H1 (cell line): ENCODE data around the gene SCN10A. TPM values are rescaled to one million over a fixed set of nuclear protein-coding genes. Genes with fewer than 3 reads are reported as not detected.

Experiments used
- CTCF ChIA-PET: fragments of 300-600 bp; sonication (Branson Sonifier 250); formaldehyde crosslinking; loops from one replicate; lab custom pipeline; 2021; ENCODE audit not compliant: partially characterized antibody; lab: Charles Lee
- POLR2A ChIA-PET: fragments of 300-600 bp; sonication (Branson Sonifier 250); formaldehyde crosslinking; loops from one replicate; lab custom pipeline; 2021; ENCODE audit warnings: inconsistent platforms; ENCODE audit not compliant: partially characterized antibody; lab: Charles Lee
- DNase-seq, 2 experiments: peaks; one replicate each; pipeline versions ENCODE4 v3.0.0 to v3.0.0-alpha.2; 2010 to 2022; ENCODE audit warnings: low spot score in 2 of 2, low read depth in 1 of 2, mixed read lengths in 1 of 2
- FAIRE-seq: peaks from 2 replicates; lab custom pipeline; 2011; peaks lifted over from hg19 to GRCh38; lab: Jason Lieb, UNC
- H2AFZ ChIP-seq: 2 replicates; pipeline ENCODE4 v1.8.1; 2012; ENCODE audit warnings: low read length, inconsistent platforms
- H2AK5ac ChIP-seq: 2 replicates; pipeline ENCODE4 v1.6.1; 2013; ENCODE audit warnings: low read depth, low read length
- H2BK120ac ChIP-seq: replicated peaks from 2 replicates; pipeline ENCODE3; 2013; ENCODE audit warnings: low read depth, low read length, inconsistent platforms
- H2BK12ac ChIP-seq: 2 replicates; pipeline ENCODE4 v1.6.1; 2013; ENCODE audit warnings: low read depth, low read length
- H2BK15ac ChIP-seq: 2 replicates; pipeline ENCODE4 v1.6.1; 2013; ENCODE audit warnings: low read length
- H2BK20ac ChIP-seq: 2 replicates; pipeline ENCODE4 v1.6.1; 2013; ENCODE audit warnings: low read length
- H2BK5ac ChIP-seq: 2 replicates; pipeline ENCODE4 v1.6.1; 2013; ENCODE audit warnings: low read depth, low read length
- H3K14ac ChIP-seq: 2 replicates; pipeline ENCODE4 v1.6.1; 2013; ENCODE audit warnings: inconsistent platforms; ENCODE audit not compliant: insufficient read length
- H3K18ac ChIP-seq: 2 replicates; pipeline ENCODE4 v1.6.1; 2013; ENCODE audit warnings: low read length; ENCODE audit errors: extremely low read depth
- H3K23ac ChIP-seq: 2 replicates; pipeline ENCODE4 v1.6.1; 2013; ENCODE audit warnings: inconsistent platforms; ENCODE audit not compliant: insufficient read length
- H3K23me2 ChIP-seq: 2 replicates; pipeline ENCODE4 v1.6.1; 2013; ENCODE audit warnings: low read depth, low read length
- H3K27ac ChIP-seq: 2 replicates; pipeline ENCODE4 v1.6.1; 2011; ENCODE audit warnings: low read depth, low read length, inconsistent platforms
- H3K27me3 ChIP-seq, 4 experiments: replicated peaks in 1 of 4; 1 replicate in 1 of 4; 2 replicates in 3 of 4; pipeline versions ENCODE4 v1.6.1 to v1.8.1; 2011 to 2013; ENCODE audit warnings: low read length in 3 of 4, mild to moderate bottlenecking in 3 of 4, inconsistent platforms in 2 of 4, mixed read lengths in 2 of 4, moderate library complexity in 1 of 4; ENCODE audit not compliant: control insufficient read depth in 3 of 4, insufficient read depth in 3 of 4; ENCODE audit errors: extremely low read depth in 1 of 4
- H3K36me3 ChIP-seq, 4 experiments: 2 replicates each; pipeline versions ENCODE4 v1.6.1 to v1.8.1; 2011 to 2013; ENCODE audit warnings: mild to moderate bottlenecking in 4 of 4, low read length in 3 of 4, moderate library complexity in 2 of 4, control low read depth in 1 of 4, inconsistent platforms in 1 of 4; ENCODE audit not compliant: insufficient read depth in 4 of 4, control insufficient read depth in 2 of 4
- H3K4ac ChIP-seq: replicated peaks from 2 replicates; pipeline ENCODE3; 2013; ENCODE audit warnings: low read length, low read depth, mixed read lengths, inconsistent platforms; ENCODE audit not compliant: insufficient read length
- H3K4me1 ChIP-seq, 4 experiments: replicated peaks in 1 of 4; 1 replicate in 1 of 4; 2 replicates in 3 of 4; pipeline versions ENCODE4 v1.6.1 to v1.8.1; 2011 to 2013; ENCODE audit warnings: low read length in 3 of 4, inconsistent platforms in 2 of 4, mixed read lengths in 1 of 4; ENCODE audit not compliant: insufficient read depth in 4 of 4, control insufficient read depth in 3 of 4
- H3K4me2 ChIP-seq, 2 experiments: 2 replicates each; pipeline versions ENCODE4 v1.6.1 to v1.8.1; 2011 to 2013; ENCODE audit warnings: low read depth in 2 of 2, low read length in 2 of 2, control low read depth in 1 of 2, inconsistent platforms in 1 of 2, mild to moderate bottlenecking in 1 of 2; ENCODE audit not compliant: insufficient read depth in 1 of 2
- H3K4me3 ChIP-seq, 4 experiments: fragments of 200-600, 300-600 bp in 1 of 4; sonication (generic), shearing (Covaris generic), sonication (Bioruptor Twin) in 1 of 4; 2 replicates each; pipeline versions ENCODE4 v1.5.1 to v1.8.1; 2011 to 2016; ENCODE audit warnings: low read length in 4 of 4, low read depth in 3 of 4, control low read depth in 2 of 4, inconsistent platforms in 2 of 4, mild to moderate bottlenecking in 2 of 4, mixed read lengths in 1 of 4, moderate library complexity in 1 of 4; ENCODE audit not compliant: insufficient read depth in 2 of 4; ENCODE audit errors: extremely low read depth in 1 of 4
- H3K56ac ChIP-seq: replicated peaks from 2 replicates; pipeline ENCODE3; 2013; ENCODE audit warnings: low read depth, mild to moderate bottlenecking, mixed read lengths, low read length, inconsistent platforms; ENCODE audit not compliant: insufficient read length
- H3K79me1 ChIP-seq: 2 replicates; pipeline ENCODE4 v1.6.1; 2013; ENCODE audit warnings: low read depth, low read length, control low read depth
- H3K79me2 ChIP-seq, 2 experiments: 2 replicates each; pipeline versions ENCODE4 v1.6.1 to v1.8.1; 2012 to 2013; ENCODE audit warnings: low read length in 2 of 2, mild to moderate bottlenecking in 2 of 2, inconsistent platforms in 1 of 2; ENCODE audit not compliant: insufficient read depth in 2 of 2, control insufficient read depth in 1 of 2
- H3K9ac ChIP-seq, 4 experiments: replicated peaks in 1 of 4; 1 replicate in 1 of 4; 2 replicates in 3 of 4; pipeline versions ENCODE4 v1.6.1 to v1.8.1; 2011 to 2013; ENCODE audit warnings: low read depth in 3 of 4, low read length in 3 of 4, control low read depth in 2 of 4, mild to moderate bottlenecking in 2 of 4, moderate library complexity in 2 of 4, inconsistent platforms in 1 of 4; ENCODE audit errors: extremely low read depth in 1 of 4
- H3K9me3 ChIP-seq, 2 experiments: 2 replicates each; pipeline versions ENCODE4 v1.6.1 to v1.8.1; 2012 to 2013; ENCODE audit warnings: mild to moderate bottlenecking in 2 of 2, moderate library complexity in 2 of 2, control low read depth in 1 of 2, inconsistent platforms in 1 of 2, low read depth in 1 of 2, low read length in 1 of 2, mixed read lengths in 1 of 2; ENCODE audit not compliant: insufficient read depth in 2 of 2
- H4K20me1 ChIP-seq, 2 experiments: replicated peaks in 1 of 2; 2 replicates each; pipeline versions ENCODE3 to v1.8.1; 2011 to 2013; ENCODE audit warnings: inconsistent platforms in 2 of 2, low read length in 2 of 2, mild to moderate bottlenecking in 1 of 2; ENCODE audit not compliant: insufficient read depth in 2 of 2, control insufficient read depth in 1 of 2
- H4K5ac ChIP-seq: 2 replicates; pipeline ENCODE4 v1.6.1; 2013; ENCODE audit warnings: low read length, low read depth, mixed read lengths, inconsistent platforms; ENCODE audit not compliant: insufficient read length
- H4K8ac ChIP-seq: 2 replicates; pipeline ENCODE4 v1.8.0; 2013; ENCODE audit warnings: mild to moderate bottlenecking, moderate library complexity, low read length, inconsistent platforms; ENCODE audit not compliant: insufficient read depth; ENCODE audit errors: extremely low read depth
- H4K91ac ChIP-seq: replicated peaks from 2 replicates; pipeline ENCODE3; 2013; ENCODE audit warnings: low read length, mixed read lengths, inconsistent platforms; ENCODE audit not compliant: insufficient read length
- BRCA1 ChIP-seq: IDR thresholded peaks from 2 replicates; pipeline ENCODE4 v1.6.1; 2012; ENCODE audit warnings: low read depth, low read length, improper control_type of control experiment
- CBX5 ChIP-seq: fragments of 300-800, 300-1000 bp; sonication (generic); IDR thresholded peaks from 2 replicates; pipeline ENCODE4 v1.7.1; 2016; ENCODE audit warnings: antibody characterized with exemption, low read length, low read depth
- CBX8 ChIP-seq: fragments of 300-800, 300-1000 bp; sonication (generic); IDR thresholded peaks from 2 replicates; pipeline ENCODE4 v1.7.1; 2016; ENCODE audit warnings: low read depth, low read length, borderline replicate concordance
- HDAC6 ChIP-seq: IDR thresholded peaks from one replicate; pipeline ENCODE4 v1.7.1; 2012; ENCODE audit warnings: low read depth, mild to moderate bottlenecking, inconsistent platforms, low read length, moderate library complexity
- RBBP5 ChIP-seq: IDR thresholded peaks from 2 replicates; pipeline ENCODE4 v1.7.1; 2012; ENCODE audit warnings: low read depth, mild to moderate bottlenecking, inconsistent platforms, low read length, moderate library complexity, borderline replicate concordance
- TBP ChIP-seq: IDR thresholded peaks from 2 replicates; pipeline ENCODE4 v1.6.1; 2011; ENCODE audit warnings: low read depth, low read length, improper control_type of control experiment
- WGBS, 2 experiments: shearing (Covaris generic) in 1 of 2; methylation state at CpG; one replicate each; pipeline versions ENCODE4 v1.1.6 to v1.1.7; 2013 to 2015; ENCODE audit warnings: low lambda C conversion rate in 2 of 2, mixed read lengths in 2 of 2, inconsistent platforms in 1 of 2, low coverage in 1 of 2, missing lambda C conversion rate in 1 of 2; ENCODE audit not compliant: insufficient replicate concordance in 2 of 2, insufficient coverage in 1 of 2, insufficient read length in 1 of 2; ENCODE audit errors: extremely low coverage in 1 of 2, missing lambda C conversion rate in 1 of 2; 5-methylcytosine and 5-hydroxymethylcytosine counted together
- polyA plus RNA-seq, 7 experiments: library from polyadenylated mRNA; depleted of rRNA in 3 of 7; stranded (reverse) in 5 of 7; unstranded in 2 of 7; fragments of >200 nt in 5 of 7; fragments of 200-250 nt in 2 of 7; gene quantifications; 1 replicate in 5 of 7; 2 replicates in 1 of 7; 4 replicates in 1 of 7; pipeline versions ENCODE4 v1.2.1 to v1.2.3, GENCODE V29; 2011 to 2013; ENCODE audit warnings: missing spikeins in 2 of 7, mixed read lengths in 2 of 7
- total RNA-seq: library from RNA; stranded (reverse); fragmentation: NEBNext Ultra II Directional; extraction: Animal tissue kit (Norgen Biotek cat#: 25700); gene quantifications from 2 replicates; pipeline ENCODE4 v1.2.1, GENCODE V29; 2021
- TF ChIP-seq, protein P1 (sequence below): IDR thresholded peaks from 2 replicates; pipeline ENCODE4 v1.6.1; 2011; ENCODE audit warnings: low read length, improper control_type of control experiment

The SCN10A gene
- total and polyA plus RNA-seq, 2 of the 8 experiments (the other 6 are each of a cell fraction or from before 2014, with no cell fraction given) = not detected

DNA sequence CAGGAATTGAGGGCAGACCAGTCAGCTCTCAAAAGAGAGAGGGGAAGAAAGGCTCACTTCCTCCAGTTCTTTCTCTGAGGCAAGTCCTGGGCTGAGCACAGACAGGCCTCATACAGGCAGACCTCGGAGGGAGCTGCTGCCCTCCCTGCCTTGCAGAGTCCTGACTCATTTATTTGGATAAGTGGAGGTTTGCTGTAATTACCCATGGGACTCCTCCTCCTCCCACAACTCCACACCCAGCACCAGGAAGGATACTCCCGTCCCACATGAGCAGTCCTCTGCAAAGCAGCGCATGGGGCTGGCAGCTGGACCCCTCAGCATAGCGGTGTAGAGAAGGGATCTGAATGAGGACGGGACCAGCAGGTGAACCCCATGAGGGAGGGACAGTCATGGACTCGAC, 13.4 kb upstream of the SCN10A start:
- Histone ChIP-seq H3K23me2 (peaks cover 3% of the 10 kb centered on the region; the same call in 1 of the 2 replicates), H2AFZ (no peak overlapping the region), H4K91ac (no peak overlapping the region), H3K79me1 (no peaks in the 10 kb centered on the region), H3K27ac (no peak overlapping the region), H3K4me3 (no peak overlapping the region), H3K14ac (no peak overlapping the region), H3K4me2 (no peak overlapping the region), H4K5ac (no peak overlapping the region)
- POLR2A ChIA-PET = no interaction called here
- no peak for FAIRE-seq
- no peak for DNase-seq
- no peak for TF ChIP-seq BRCA1
- no peak for TF ChIP-seq TBP
- TF ChIP-seq CBX8 = no peak
- no peak for TF ChIP-seq HDAC6
- no peak for TF ChIP-seq RBBP5
- TF ChIP-seq, protein P1, sequence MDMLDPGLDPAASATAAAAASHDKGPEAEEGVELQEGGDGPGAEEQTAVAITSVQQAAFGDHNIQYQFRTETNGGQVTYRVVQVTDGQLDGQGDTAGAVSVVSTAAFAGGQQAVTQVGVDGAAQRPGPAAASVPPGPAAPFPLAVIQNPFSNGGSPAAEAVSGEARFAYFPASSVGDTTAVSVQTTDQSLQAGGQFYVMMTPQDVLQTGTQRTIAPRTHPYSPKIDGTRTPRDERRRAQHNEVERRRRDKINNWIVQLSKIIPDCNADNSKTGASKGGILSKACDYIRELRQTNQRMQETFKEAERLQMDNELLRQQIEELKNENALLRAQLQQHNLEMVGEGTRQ = no peak
- no peak for TF ChIP-seq CBX5
- TF ChIP-seq, all 59 proteins: peak for 0
- Histone ChIP-seq H2AK5ac (no peak overlapping the region), H3K18ac (no peak overlapping the region), H2BK15ac (no peak overlapping the region), H4K20me1 (no peaks in the 10 kb centered on the region), H2BK12ac (no peak overlapping the region), H3K9me3 (no peaks in the 10 kb centered on the region), H2BK5ac (no peak overlapping the region), H3K4me1 (peaks cover 1 to 3% (median 3%) of the 10 kb centered on the region in 4 experiments; a peak in 5 of 7 replicates), H4K8ac (peak overlapping the region; percentile 45), H3K4ac (no peak overlapping the region), H3K36me3 (no peaks in the 10 kb centered on the region), H3K27me3 (no peaks in the 10 kb centered on the region), H3K23ac (no peak overlapping the region), H2BK20ac (no peak overlapping the region), H2BK120ac (no peak overlapping the region), H3K9ac (no peak overlapping the region), H3K79me2 (no peaks in the 10 kb centered on the region), H3K56ac (no peak overlapping the region)
- CTCF ChIA-PET = interaction anchor here (0.9 to 1.7 kb wide), 4 partner anchors 8 to 308 kb away, joined by 3 to 4 read pairs (median 3); no protein-coding TSS in a partner anchor
- WGBS, 2 experiments = 77% methylated on average over 6 of the region's 6 CpGs; no CpG with 5 or more reads in 1 of the 2 experiments
